ENCODE data around the gene DDX39B. TPM values are rescaled to one million over a fixed set of nuclear protein-coding genes. Genes with fewer than 3 reads are reported as not detected.
A peak's percentile ranks its signal among the peaks of the same experiment; 100 is the strongest.
"Not testable (repeated sequence)": the region's sequence is repeated elsewhere in the genome, so short reads cannot be mapped to it uniquely, and the experiment has no call there.

The DDX39B gene
- total RNA-seq, 6 experiments from 2014 or later = 85.2 to 145 (median 102) TPM

GRCh38 chr6:31498748-31499147, 43.1 kb downstream of the DDX39B start:
- Histone ChIP-seq H3K36me3 (no peaks in the 10 kb centered on the region), H3K4me3 (no peak overlapping the region), H3K9me3 (no peaks in the 10 kb centered on the region), H3K4me1 (no peaks in the 10 kb centered on the region), H3K27ac (no peak overlapping the region), H3K27me3 (no peaks in the 10 kb centered on the region)
- intact Hi-C loops (cut with DNase I) = no loop called here
- DNase-seq (no peak), ATAC-seq (no peak)
- 19% methylated on average over 15 of the region's 21 CpGs for WGBS (ENCODE audit: insufficient coverage, low coverage, low lambda C conversion rate, missing lambda C conversion rate)
- TF ChIP-seq POLR2A (IDR thresholded peaks at IDR 0.05) = no peak
- TF ChIP-seq, protein P1, sequence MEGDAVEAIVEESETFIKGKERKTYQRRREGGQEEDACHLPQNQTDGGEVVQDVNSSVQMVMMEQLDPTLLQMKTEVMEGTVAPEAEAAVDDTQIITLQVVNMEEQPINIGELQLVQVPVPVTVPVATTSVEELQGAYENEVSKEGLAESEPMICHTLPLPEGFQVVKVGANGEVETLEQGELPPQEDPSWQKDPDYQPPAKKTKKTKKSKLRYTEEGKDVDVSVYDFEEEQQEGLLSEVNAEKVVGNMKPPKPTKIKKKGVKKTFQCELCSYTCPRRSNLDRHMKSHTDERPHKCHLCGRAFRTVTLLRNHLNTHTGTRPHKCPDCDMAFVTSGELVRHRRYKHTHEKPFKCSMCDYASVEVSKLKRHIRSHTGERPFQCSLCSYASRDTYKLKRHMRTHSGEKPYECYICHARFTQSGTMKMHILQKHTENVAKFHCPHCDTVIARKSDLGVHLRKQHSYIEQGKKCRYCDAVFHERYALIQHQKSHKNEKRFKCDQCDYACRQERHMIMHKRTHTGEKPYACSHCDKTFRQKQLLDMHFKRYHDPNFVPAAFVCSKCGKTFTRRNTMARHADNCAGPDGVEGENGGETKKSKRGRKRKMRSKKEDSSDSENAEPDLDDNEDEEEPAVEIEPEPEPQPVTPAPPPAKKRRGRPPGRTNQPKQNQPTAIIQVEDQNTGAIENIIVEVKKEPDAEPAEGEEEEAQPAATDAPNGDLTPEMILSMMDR (IDR thresholded peaks at IDR 0.05) = no peak

DNA sequence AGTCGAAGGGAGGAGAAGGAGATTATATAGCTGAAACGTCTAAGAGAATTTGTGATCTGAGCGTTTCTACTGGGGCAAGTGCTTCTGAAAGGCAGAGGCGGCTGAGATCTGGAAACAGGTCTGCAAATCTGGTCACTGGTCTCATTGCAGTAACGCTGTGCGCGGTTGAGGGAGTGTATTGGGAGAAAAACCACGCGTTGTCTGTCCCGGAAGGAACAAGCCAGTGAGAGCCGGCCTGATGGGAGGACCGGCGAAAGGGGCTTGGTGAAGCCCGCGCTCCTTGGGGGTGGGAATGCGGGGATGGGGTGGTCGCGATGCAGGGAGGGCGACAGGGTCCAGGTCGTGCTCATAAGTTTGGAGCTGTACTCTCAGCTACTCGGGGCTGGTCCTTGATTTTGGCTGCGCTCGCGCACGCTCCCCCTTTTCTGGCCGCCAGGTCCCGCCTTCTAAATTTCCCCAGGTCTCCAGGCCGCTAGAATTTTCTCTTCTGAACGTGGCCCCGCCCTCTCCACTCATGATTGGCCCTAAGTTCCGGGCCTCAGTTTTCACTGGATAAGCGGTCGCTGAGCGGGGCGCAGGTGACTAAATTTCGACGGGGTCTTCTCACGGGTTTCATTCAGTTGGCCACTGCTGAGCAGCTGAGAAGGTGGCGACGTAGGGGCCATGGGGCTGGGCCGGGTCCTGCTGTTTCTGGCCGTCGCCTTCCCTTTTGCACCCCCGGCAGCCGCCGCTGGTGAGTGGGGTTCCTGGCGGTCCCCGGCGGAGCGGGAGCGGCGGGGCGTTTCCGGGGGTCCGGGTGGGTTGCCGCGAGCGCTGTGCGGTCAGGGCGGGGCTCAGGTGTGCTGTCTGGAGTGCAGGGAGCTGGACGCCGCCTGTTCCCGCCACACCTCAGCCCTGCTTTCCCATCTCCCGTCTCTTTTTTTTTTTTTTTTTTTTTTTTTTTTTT, 44.0 kb downstream of the DDX39B start, which contains the start of gene MICB:
TSS of gene MICB (plus strand) at position 615 of the 946 bp plus-strand sequence. CDS start at position 664, 49 bp downstream.
- TF ChIP-seq, protein P1 (IDR thresholded peaks at IDR 0.05) = no peak
- TF ChIP-seq POLR2A (IDR thresholded peaks at IDR 0.05) = peak; percentile 38
- DNase-seq (peak; percentile 82 to 85 (median 85)), ATAC-seq (peak; percentile 76 to 82 (median 78))
- Histone ChIP-seq H3K4me3 (peak within 1 kb of the TSS; percentile 47 to 57 (median 48)), H3K9me3 (no peaks in the 10 kb centered on the region), H3K27me3 (no peaks in the 10 kb centered on the region), H3K27ac (peak within 1 kb of the TSS in 1 of 3 donors; percentile 44), H3K36me3 (no peaks in the 10 kb centered on the region), H3K4me1 (no peaks in the 10 kb centered on the region)
- intact Hi-C loops (cut with DNase I) = no loop called here
- 2% methylated on average over 27 of the region's 64 CpGs for WGBS (ENCODE audit: insufficient coverage, low coverage, low lambda C conversion rate, missing lambda C conversion rate)

- not testable (repeated sequence) for ATAC-seq
Measured at GRCh38 chr6:31496826-31497225, 45.0 kb downstream of the DDX39B start.

DNA sequence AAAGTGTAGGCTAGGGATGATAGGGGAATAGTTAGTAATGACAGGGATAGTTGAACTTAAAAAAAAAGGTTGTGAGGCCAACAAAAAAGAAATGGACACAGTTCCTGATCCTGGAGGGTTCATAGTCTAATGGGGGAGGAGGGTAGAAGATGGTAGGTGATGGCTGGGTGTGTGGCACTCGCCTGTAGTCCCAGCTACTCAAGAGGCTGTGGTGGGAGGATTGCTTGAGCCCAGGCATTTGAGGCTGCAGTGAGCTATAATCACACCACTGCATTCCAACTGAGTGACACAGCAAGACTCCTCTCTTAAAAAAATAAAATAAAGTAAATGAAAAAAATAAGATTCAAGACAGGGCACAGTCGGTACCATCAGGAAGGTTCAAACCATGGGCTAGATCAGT, 46.2 kb downstream of the DDX39B start:
- Histone ChIP-seq H3K36me3 (no peaks in the 10 kb centered on the region), H3K9me3 (no peaks in the 10 kb centered on the region), H3K4me3 (no peak overlapping the region), H3K27me3 (no peaks in the 10 kb centered on the region), H3K27ac (peak overlapping the region in 1 of 3 donors; percentile 18), H3K4me1 (no peaks in the 10 kb centered on the region)
- WGBS (ENCODE audit: insufficient coverage, low coverage, low lambda C conversion rate, missing lambda C conversion rate) = 67% methylated on average over 2 of the region's 2 CpGs
- no peak for DNase-seq
- no peak for ATAC-seq
- TF ChIP-seq, protein P1 (IDR thresholded peaks at IDR 0.05) = no peak
- TF ChIP-seq POLR2A (IDR thresholded peaks at IDR 0.05) = no peak
- intact Hi-C loops (cut with DNase I) = no loop called here

More at GRCh38 chr6:31496826-31497225, 45.0 kb downstream of the DDX39B start:
- H3K27ac ChIP-seq; intact Hi-C loops (cut with DNase I); H3K4me1 ChIP-seq; DNase-seq; H3K4me3 ChIP-seq; H3K27me3 ChIP-seq; H3K9me3 ChIP-seq; H3K36me3 ChIP-seq: not testable (repeated sequence)
- 28% methylated on average over 4 of the region's 4 CpGs for WGBS (ENCODE audit: insufficient coverage, low coverage, low lambda C conversion rate, missing lambda C conversion rate)
